Lower lobe of right lung (tissue), 2 donors: ENCODE results near the gene PRR33. TPM values are rescaled to one million over a fixed set of nuclear protein-coding genes. Genes with fewer than 3 reads are reported as not detected.

Experiments used
- ATAC-seq, 2 donors: fragments of 200-7000 bp; cut with Tn5 transposase; one replicate each; pipeline ENCODE4 v1.9.1; 2020 to 2022; ENCODE audit warnings: mild to moderate bottlenecking in 2 of 2, moderate library complexity in 2 of 2
- DNase-seq: peaks from one replicate; pipeline ENCODE4 v3.0.0-alpha.2; 2020
- H3K27ac ChIP-seq: fragments of 200-600 bp; one replicate; pipeline ENCODE4 v1.8.0; 2022
- H3K27me3 ChIP-seq: fragments of 200-600 bp; one replicate; pipeline ENCODE4 v1.8.0; 2022; ENCODE audit warnings: low read depth
- H3K36me3 ChIP-seq: fragments of 200-600 bp; one replicate; pipeline ENCODE4 v1.8.0; 2022; ENCODE audit warnings: mild to moderate bottlenecking
- H3K4me1 ChIP-seq: fragments of 200-600 bp; one replicate; pipeline ENCODE4 v1.8.0; 2022
- H3K4me3 ChIP-seq: fragments of 200-600 bp; one replicate; pipeline ENCODE4 v1.8.0; 2022; ENCODE audit warnings: mild to moderate bottlenecking
- H3K9me3 ChIP-seq: fragments of 200-600 bp; one replicate; pipeline ENCODE4 v1.8.0; 2022
- CTCF ChIP-seq: fragments of 200-600 bp; IDR thresholded peaks from one replicate; pipeline ENCODE4 v1.8.0; 2022; ENCODE audit warnings: antibody characterized with exemption, mild to moderate bottlenecking
- intact Hi-C: fragments of 100-400 bp; cut with DNase I; formaldehyde crosslinking; loops from one replicate; pipeline ENCODE4 v1.11.0; 2022
- total RNA-seq: library from RNA; stranded (reverse); fragmentation: NEBNext Ultra II Directional; extraction: Animal tissue kit (Norgen Biotek cat#: 25700); gene quantifications from one replicate; pipeline ENCODE4 v1.2.1, GENCODE V29; 2021
- donor health status: DM: no; HTN: yes; CAD: no; lungs with severe emphysema.

The PRR33 gene
- total RNA-seq, 1 donor from 2014 or later, result not detected

GRCh38 chr11:1926156-1927025, 34.7 kb upstream of the PRR33 start:
- intact Hi-C loops, result no loop called here
- Histone ChIP-seq H3K27me3 (no peaks in the 10 kb centered on the region), H3K4me1 (no peaks in the 10 kb centered on the region), H3K9me3 (no peaks in the 10 kb centered on the region), H3K27ac (no peak overlapping the region), H3K4me3 (no peak overlapping the region), H3K36me3 (no peaks in the 10 kb centered on the region)
- TF ChIP-seq CTCF, result no peak
- ATAC-seq (no peak), DNase-seq (no peak)

- no peaks in the 10 kb centered on the region for H3K4me1 ChIP-seq
- DNase-seq (no peak), ATAC-seq (no peak)
- no peaks in the 10 kb centered on the region for H3K9me3 ChIP-seq
- no peak overlapping the region for H3K4me3 ChIP-seq
- no peak overlapping the region for H3K27ac ChIP-seq
- H3K27me3 ChIP-seq, result no peaks in the 10 kb centered on the region
- intact Hi-C loops, result no loop called here
- H3K36me3 ChIP-seq, result no peaks in the 10 kb centered on the region
- TF ChIP-seq CTCF, result no peak
Observed at GRCh38 chr11:1925373-1926155, 33.9 kb upstream of the PRR33 start.

- intact Hi-C loops, result no loop called here
- DNase-seq, result no peak
Observed at GRCh38 chr11:1924646-1925372, 33.1 kb upstream of the PRR33 start.

GRCh38 chr11:1924181-1924580, 32.5 kb upstream of the PRR33 start:
- Histone ChIP-seq H3K36me3 (no peaks in the 10 kb centered on the region), H3K9me3 (no peaks in the 10 kb centered on the region), H3K27ac (no peak overlapping the region), H3K4me3 (no peak overlapping the region), H3K4me1 (no peaks in the 10 kb centered on the region), H3K27me3 (no peaks in the 10 kb centered on the region)
- TF ChIP-seq CTCF, result no peak
- no peak for DNase-seq
- no peak for ATAC-seq
- intact Hi-C loops, result no loop called here

More at GRCh38 chr11:1924646-1925372, 33.1 kb upstream of the PRR33 start:
- Histone ChIP-seq H3K9me3 (no peaks in the 10 kb centered on the region), H3K4me1 (no peaks in the 10 kb centered on the region), H3K4me3 (no peak overlapping the region), H3K36me3 (no peaks in the 10 kb centered on the region), H3K27me3 (no peaks in the 10 kb centered on the region), H3K27ac (no peak overlapping the region)
- no peak for ATAC-seq
- TF ChIP-seq CTCF, result no peak

GRCh38 chr11:1923201-1923956, 31.7 kb upstream of the PRR33 start:
- intact Hi-C loops, result no loop called here
- Histone ChIP-seq H3K27ac (no peak overlapping the region), H3K36me3 (no peaks in the 10 kb centered on the region), H3K4me3 (no peak overlapping the region), H3K27me3 (no peaks in the 10 kb centered on the region), H3K4me1 (no peaks in the 10 kb centered on the region), H3K9me3 (no peaks in the 10 kb centered on the region)
- ATAC-seq, result no peak
- TF ChIP-seq CTCF, result no peak
- no peak for DNase-seq
